HepG2 (cell line): ENCODE data around the gene PDLIM7. TPM values are rescaled to one million over a fixed set of nuclear protein-coding genes. Genes with fewer than 3 reads are reported as not detected.

Source experiments
- DPF2 ChIP-seq: sonication (generic); formaldehyde crosslinking; IDR thresholded peaks from 2 replicates; pipeline ENCODE4 v1.4.0; 2020; ENCODE audit warnings: mild to moderate bottlenecking, low read depth, missing genetic modification reagents, borderline replicate concordance
- FOSL2 ChIP-seq: sonication (generic); formaldehyde crosslinking; IDR thresholded peaks from 2 replicates; pipeline ENCODE4 v1.4.0; 2020; ENCODE audit warnings: missing genetic modification reagents
- FOXP1 ChIP-seq, 2 experiments: fragments of 450-650 bp in 1 of 2; IDR thresholded peaks; 2 replicates each; pipeline ENCODE4 v1.6.1; 2017 to 2018; ENCODE audit warnings: antibody characterized with exemption in 1 of 2
- HMGXB4 ChIP-seq, 2 experiments: sonication (generic) in 1 of 2; formaldehyde crosslinking in 1 of 2; IDR thresholded peaks; 2 replicates each; pipeline versions ENCODE4 v1.4.0 to v1.6.1; 2018 to 2020; ENCODE audit warnings: missing genetic modification reagents in 2 of 2, borderline replicate concordance in 1 of 2, low read depth in 1 of 2, mild to moderate bottlenecking in 1 of 2, missing biosample characterization in 1 of 2
- HNRNPLL ChIP-seq: fragments of 200-400 bp; formaldehyde crosslinking; IDR thresholded peaks from 2 replicates; pipeline ENCODE4 v1.6.1; 2017; ENCODE audit warnings: mild to moderate bottlenecking, low read depth, low read length; ENCODE audit not compliant: poor library complexity, severe bottlenecking
- MAFF ChIP-seq: IDR thresholded peaks from 2 replicates; pipeline ENCODE4 v1.6.1; 2011; ENCODE audit warnings: low read depth, low read length, improper control_type of control experiment
- NFIC ChIP-seq: IDR thresholded peaks from 2 replicates; pipeline ENCODE4 v1.6.1; 2012; ENCODE audit warnings: mild to moderate bottlenecking, low read length, inconsistent platforms
- NR2C2 ChIP-seq: sonication (generic); formaldehyde crosslinking; IDR thresholded peaks from 2 replicates; pipeline ENCODE4 v1.4.0; 2020; ENCODE audit warnings: missing genetic modification reagents, mild to moderate bottlenecking, moderate library complexity, borderline replicate concordance
- ZNF580 ChIP-seq: IDR thresholded peaks from 2 replicates; pipeline ENCODE4 v1.6.1; 2016; ENCODE audit warnings: low read depth, borderline replicate concordance
- ZSCAN25 ChIP-seq: sonication (generic); formaldehyde crosslinking; IDR thresholded peaks from 2 replicates; pipeline ENCODE4 v1.8.0; 2022; ENCODE audit warnings: mild to moderate bottlenecking, missing genetic modification reagents
- polyA plus RNA-seq, 8 experiments: library from polyadenylated mRNA; depleted of rRNA in 3 of 8; stranded (reverse) in 7 of 8; unstranded in 1 of 8; fragments of >200 nt; fragmentation: Illumina TruSeq in 4 of 8; extraction: Trizol in 4 of 8; gene quantifications; 2 replicates each; pipeline versions ENCODE4 v1.2.1 to v1.2.3, GENCODE V29; 2011 to 2016; ENCODE audit warnings: low read depth in 4 of 8, missing spikeins in 1 of 8, mixed read lengths in 1 of 8; ENCODE audit not compliant: insufficient read depth in 1 of 8
- total RNA-seq, 5 experiments: library from RNA; depleted of rRNA; stranded (reverse); fragments of >200 nt; fragmentation: Illumina TruSeq; extraction: Trizol; gene quantifications; 2 replicates each; pipeline ENCODE4 v1.2.3, GENCODE V29; 2016; ENCODE audit warnings: low read depth in 1 of 5
- TF ChIP-seq, protein P1 (sequence below): sonication (generic); formaldehyde crosslinking; conservative IDR thresholded peaks from 2 replicates; pipeline ENCODE4 v1.8.1; 2023; ENCODE audit warnings: missing genetic modification reagents
- TF ChIP-seq, protein P2 (sequence below): sonication (generic); formaldehyde crosslinking; IDR thresholded peaks from 2 replicates; pipeline ENCODE4 v1.4.0; 2020; ENCODE audit warnings: missing genetic modification reagents
- TF ChIP-seq, protein P3 (sequence below): sonication (generic); formaldehyde crosslinking; IDR thresholded peaks from 2 replicates; pipeline ENCODE4 v1.4.0; 2020; ENCODE audit warnings: mild to moderate bottlenecking, missing genetic modification reagents

Gene PDLIM7
- total and polyA plus RNA-seq, 2 of the 13 experiments (the other 11 are each of a cell fraction or from before 2014, with no cell fraction given): 21.1 to 31.3 TPM

GRCh38 chr5:177497292-177498012 lies at the start of gene PDLIM7 (continued):
- no peak for TF ChIP-seq NFIC
- TF ChIP-seq FOSL2: no peak
- 0 out of 2 replicates have a peak, but pooled peaks have one; percentile 56 for TF ChIP-seq ZSCAN25 (CRISPR knock-in tag)
- no peak for TF ChIP-seq FOXP1 (IDR thresholded peaks at IDR 0.05)
- no peak for TF ChIP-seq FOXP1 (CRISPR knock-in tag; IDR thresholded peaks at IDR 0.05)
- no peak for TF ChIP-seq MAFF
- TF ChIP-seq, protein P1, sequence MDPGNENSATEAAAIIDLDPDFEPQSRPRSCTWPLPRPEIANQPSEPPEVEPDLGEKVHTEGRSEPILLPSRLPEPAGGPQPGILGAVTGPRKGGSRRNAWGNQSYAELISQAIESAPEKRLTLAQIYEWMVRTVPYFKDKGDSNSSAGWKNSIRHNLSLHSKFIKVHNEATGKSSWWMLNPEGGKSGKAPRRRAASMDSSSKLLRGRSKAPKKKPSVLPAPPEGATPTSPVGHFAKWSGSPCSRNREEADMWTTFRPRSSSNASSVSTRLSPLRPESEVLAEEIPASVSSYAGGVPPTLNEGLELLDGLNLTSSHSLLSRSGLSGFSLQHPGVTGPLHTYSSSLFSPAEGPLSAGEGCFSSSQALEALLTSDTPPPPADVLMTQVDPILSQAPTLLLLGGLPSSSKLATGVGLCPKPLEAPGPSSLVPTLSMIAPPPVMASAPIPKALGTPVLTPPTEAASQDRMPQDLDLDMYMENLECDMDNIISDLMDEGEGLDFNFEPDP (CRISPR knock-in tag): no peak
- TF ChIP-seq, protein P2, sequence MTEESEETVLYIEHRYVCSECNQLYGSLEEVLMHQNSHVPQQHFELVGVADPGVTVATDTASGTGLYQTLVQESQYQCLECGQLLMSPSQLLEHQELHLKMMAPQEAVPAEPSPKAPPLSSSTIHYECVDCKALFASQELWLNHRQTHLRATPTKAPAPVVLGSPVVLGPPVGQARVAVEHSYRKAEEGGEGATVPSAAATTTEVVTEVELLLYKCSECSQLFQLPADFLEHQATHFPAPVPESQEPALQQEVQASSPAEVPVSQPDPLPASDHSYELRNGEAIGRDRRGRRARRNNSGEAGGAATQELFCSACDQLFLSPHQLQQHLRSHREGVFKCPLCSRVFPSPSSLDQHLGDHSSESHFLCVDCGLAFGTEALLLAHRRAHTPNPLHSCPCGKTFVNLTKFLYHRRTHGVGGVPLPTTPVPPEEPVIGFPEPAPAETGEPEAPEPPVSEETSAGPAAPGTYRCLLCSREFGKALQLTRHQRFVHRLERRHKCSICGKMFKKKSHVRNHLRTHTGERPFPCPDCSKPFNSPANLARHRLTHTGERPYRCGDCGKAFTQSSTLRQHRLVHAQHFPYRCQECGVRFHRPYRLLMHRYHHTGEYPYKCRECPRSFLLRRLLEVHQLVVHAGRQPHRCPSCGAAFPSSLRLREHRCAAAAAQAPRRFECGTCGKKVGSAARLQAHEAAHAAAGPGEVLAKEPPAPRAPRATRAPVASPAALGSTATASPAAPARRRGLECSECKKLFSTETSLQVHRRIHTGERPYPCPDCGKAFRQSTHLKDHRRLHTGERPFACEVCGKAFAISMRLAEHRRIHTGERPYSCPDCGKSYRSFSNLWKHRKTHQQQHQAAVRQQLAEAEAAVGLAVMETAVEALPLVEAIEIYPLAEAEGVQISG (CRISPR knock-in tag): no peak
- peak; percentile 70 for TF ChIP-seq HNRNPLL
- no peak; the same call in 1 of the 2 replicates for TF ChIP-seq ZNF580 (CRISPR knock-in tag)
- TF ChIP-seq, protein P3, sequence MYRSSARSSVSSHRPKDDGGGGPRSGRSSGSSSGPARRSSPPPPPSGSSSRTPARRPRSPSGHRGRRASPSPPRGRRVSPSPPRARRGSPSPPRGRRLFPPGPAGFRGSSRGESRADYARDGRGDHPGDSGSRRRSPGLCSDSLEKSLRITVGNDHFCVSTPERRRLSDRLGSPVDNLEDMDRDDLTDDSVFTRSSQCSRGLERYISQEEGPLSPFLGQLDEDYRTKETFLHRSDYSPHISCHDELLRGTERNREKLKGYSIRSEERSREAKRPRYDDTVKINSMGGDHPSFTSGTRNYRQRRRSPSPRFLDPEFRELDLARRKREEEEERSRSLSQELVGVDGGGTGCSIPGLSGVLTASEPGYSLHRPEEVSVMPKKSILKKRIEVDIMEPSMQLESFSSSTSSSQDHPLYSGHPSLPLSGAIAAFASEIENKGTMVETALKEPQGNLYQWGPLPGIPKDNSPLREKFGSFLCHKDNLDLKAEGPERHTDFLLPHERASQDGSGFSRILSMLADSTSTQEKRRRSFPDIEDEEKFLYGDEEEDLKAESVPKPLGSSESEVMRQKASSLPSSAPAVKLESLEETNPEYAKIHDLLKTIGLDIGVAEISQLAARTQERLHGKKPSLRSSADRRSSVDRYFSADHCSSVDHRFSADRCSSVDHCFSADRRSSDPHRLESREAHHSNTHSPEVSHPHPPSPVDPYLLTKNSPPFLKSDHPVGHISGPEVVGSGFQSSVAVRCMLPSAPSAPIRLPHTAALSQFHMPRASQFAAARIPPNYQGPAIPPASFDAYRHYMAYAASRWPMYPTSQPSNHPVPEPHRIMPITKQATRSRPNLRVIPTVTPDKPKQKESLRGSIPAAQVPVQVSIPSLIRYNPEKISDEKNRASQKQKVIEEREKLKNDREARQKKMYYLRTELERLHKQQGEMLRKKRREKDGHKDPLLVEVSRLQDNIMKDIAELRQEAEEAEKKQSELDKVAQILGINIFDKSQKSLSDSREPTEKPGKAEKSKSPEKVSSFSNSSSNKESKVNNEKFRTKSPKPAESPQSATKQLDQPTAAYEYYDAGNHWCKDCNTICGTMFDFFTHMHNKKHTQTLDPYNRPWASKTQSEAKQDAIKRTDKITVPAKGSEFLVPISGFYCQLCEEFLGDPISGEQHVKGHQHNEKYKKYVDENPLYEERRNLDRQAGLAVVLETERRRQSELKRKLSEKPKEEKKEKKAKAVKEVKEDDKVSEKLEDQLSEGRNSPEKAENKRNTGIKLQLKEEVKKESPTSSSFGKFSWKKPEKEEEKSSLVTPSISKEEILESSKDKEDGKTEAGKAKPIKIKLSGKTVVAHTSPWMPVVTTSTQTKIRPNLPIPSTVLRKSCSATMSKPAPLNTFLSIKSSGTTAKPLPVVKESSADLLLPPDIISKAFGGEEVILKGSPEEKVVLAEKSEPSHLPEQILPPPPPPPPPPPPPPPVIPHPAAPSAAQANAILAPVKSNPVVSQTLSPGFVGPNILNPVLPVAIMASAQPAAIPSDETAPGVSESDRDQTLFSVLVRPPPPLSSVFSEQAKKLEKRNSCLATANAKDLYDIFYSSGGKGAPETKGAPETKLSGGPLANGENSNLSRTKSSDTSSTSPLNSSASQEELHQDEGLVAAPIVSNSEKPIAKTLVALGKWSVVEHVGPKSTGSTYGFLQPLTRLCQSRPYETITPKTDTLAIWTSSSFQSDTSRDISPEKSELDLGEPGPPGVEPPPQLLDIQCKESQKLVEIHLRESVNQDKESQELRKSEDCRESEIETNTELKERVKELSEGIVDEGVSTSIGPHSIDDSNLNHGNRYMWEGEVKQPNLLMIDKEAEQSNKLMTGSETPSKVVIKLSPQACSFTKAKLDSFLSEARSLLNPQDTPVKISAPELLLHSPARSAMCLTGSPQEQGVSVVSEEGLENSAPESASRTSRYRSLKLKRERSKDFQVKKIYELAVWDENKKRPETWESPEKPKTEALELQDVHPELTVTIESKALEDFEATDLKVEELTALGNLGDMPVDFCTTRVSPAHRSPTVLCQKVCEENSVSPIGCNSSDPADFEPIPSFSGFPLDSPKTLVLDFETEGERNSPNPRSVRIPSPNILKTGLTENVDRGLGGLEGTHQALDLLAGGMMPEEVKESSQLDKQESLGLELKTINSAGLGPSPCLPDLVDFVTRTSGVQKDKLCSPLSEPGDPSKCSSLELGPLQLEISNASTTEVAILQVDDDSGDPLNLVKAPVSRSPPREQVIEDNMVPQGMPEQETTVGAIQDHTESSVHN: no peak
- no peak for TF ChIP-seq NR2C2 (CRISPR knock-in tag)
- peak; percentile 16 to 68; a peak in 2 of 4 replicates for TF ChIP-seq HMGXB4 (CRISPR knock-in tag; IDR thresholded peaks at IDR 0.05; ENCODE audit: borderline replicate concordance in 1 of 2, low read depth in 1 of 2)
- TF ChIP-seq DPF2 (CRISPR knock-in tag): no peak
